HepG2 (cell line): ENCODE measurements around the gene SERPINA3. TPM values are rescaled to one million over a fixed set of nuclear protein-coding genes. Genes with fewer than 3 reads are reported as not detected.
A peak's percentile ranks its signal among the peaks of the same experiment; 100 is the strongest.

Source experiments
- BCLAF1 ChIP-seq: fragments of 450-650 bp; IDR thresholded peaks from 2 replicates; pipeline ENCODE4 v1.6.1; 2017; ENCODE audit warnings: mild to moderate bottlenecking
- DNMT1 ChIP-seq: sonication (generic); formaldehyde crosslinking; IDR thresholded peaks from 2 replicates; pipeline ENCODE4 v1.5.1; 2020; ENCODE audit warnings: mild to moderate bottlenecking, missing genetic modification reagents
- HCFC1 ChIP-seq: fragments of 150-350 bp; IDR thresholded peaks from 2 replicates; pipeline ENCODE4 v1.6.1; 2014; ENCODE audit warnings: low read depth, low read length
- HOMEZ ChIP-seq: IDR thresholded peaks from 2 replicates; pipeline ENCODE4 v1.6.1; 2016; ENCODE audit warnings: low read depth
- POLR2A ChIP-seq, 2 experiments: IDR thresholded peaks; 2 replicates each; pipeline ENCODE4 v1.6.1; 2011; ENCODE audit warnings: low read depth in 2 of 2, low read length in 2 of 2, mild to moderate bottlenecking in 1 of 2, moderate library complexity in 1 of 2; ENCODE audit not compliant: insufficient read depth in 1 of 2
- PPARG ChIP-seq: conservative IDR thresholded peaks from 2 replicates; pipeline ENCODE4 v1.6.1; 2016; ENCODE audit warnings: missing biosample characterization, missing genetic modification reagents
- RNF219 ChIP-seq: sonication (generic); formaldehyde crosslinking; IDR thresholded peaks from 2 replicates; pipeline ENCODE4 v1.5.0; 2020; ENCODE audit warnings: mild to moderate bottlenecking, missing genetic modification reagents
- SMARCC2 ChIP-seq: fragments of 450-650 bp; IDR thresholded peaks from 2 replicates; pipeline ENCODE4 v1.6.1; 2017; ENCODE audit warnings: antibody characterized with exemption, mild to moderate bottlenecking
- TBX3 ChIP-seq: fragments of 450-650 bp; IDR thresholded peaks from 2 replicates; pipeline ENCODE4 v1.6.1; 2017; ENCODE audit warnings: antibody characterized with exemption, mild to moderate bottlenecking, inconsistent platforms, borderline replicate concordance
- TFDP1 ChIP-seq: IDR thresholded peaks from 2 replicates; pipeline ENCODE4 v1.6.1; 2016; ENCODE audit warnings: missing compliant biosample characterization, missing genetic modification reagents, borderline replicate concordance
- TOPORS ChIP-seq: sonication (generic); formaldehyde crosslinking; IDR thresholded peaks from 2 replicates; pipeline ENCODE4 v1.8.0; 2023; ENCODE audit warnings: mild to moderate bottlenecking, missing genetic modification reagents
- UBTF ChIP-seq: sonication (generic); formaldehyde crosslinking; IDR thresholded peaks from 2 replicates; pipeline ENCODE4 v1.4.0; 2020; ENCODE audit warnings: mild to moderate bottlenecking, missing genetic modification reagents
- ZNF335 ChIP-seq: sonication (generic); formaldehyde crosslinking; IDR thresholded peaks from 2 replicates; pipeline ENCODE4 v1.4.0; 2020; ENCODE audit warnings: missing genetic modification reagents
- ZNF710 ChIP-seq: sonication (generic); formaldehyde crosslinking; IDR thresholded peaks from 2 replicates; pipeline ENCODE4 v1.5.0; 2020; ENCODE audit warnings: mild to moderate bottlenecking, missing genetic modification reagents, borderline replicate concordance
- polyA plus RNA-seq, 8 experiments: library from polyadenylated mRNA; depleted of rRNA in 3 of 8; stranded (reverse) in 7 of 8; unstranded in 1 of 8; fragments of >200 nt; fragmentation: Illumina TruSeq in 4 of 8; extraction: Trizol in 4 of 8; gene quantifications; 2 replicates each; pipeline versions ENCODE4 v1.2.1 to v1.2.3, GENCODE V29; 2011 to 2016; ENCODE audit warnings: low read depth in 4 of 8, missing spikeins in 1 of 8, mixed read lengths in 1 of 8; ENCODE audit not compliant: insufficient read depth in 1 of 8
- total RNA-seq, 5 experiments: library from RNA; depleted of rRNA; stranded (reverse); fragments of >200 nt; fragmentation: Illumina TruSeq; extraction: Trizol; gene quantifications; 2 replicates each; pipeline ENCODE4 v1.2.3, GENCODE V29; 2016; ENCODE audit warnings: low read depth in 1 of 5

The SERPINA3 gene
- total and polyA plus RNA-seq, 2 of the 13 experiments (the other 11 are each of a cell fraction or from before 2014, with no cell fraction given) = 825 to 2,200 TPM

GRCh38 chr14:94654071-94654861 lies 42.1 kb downstream of the SERPINA3 start (continued):
- TF ChIP-seq RNF219 (CRISPR knock-in tag) = no peak
- no peak for TF ChIP-seq TOPORS (CRISPR knock-in tag)
- 0 out of 2 replicates have a peak, but pooled peaks have one; percentile 15 for TF ChIP-seq ZNF710 (CRISPR knock-in tag)
- no peak for TF ChIP-seq POLR2A (IDR thresholded peaks at IDR 0.05; ENCODE audit: insufficient read depth in 1 of 2, low read depth in 2 of 2, low read length in 2 of 2)
- no peak for TF ChIP-seq PPARG
- TF ChIP-seq HCFC1 = no peak
- TF ChIP-seq UBTF (CRISPR knock-in tag) = peak; percentile 40; the same call in 1 of the 2 replicates
- no peak for TF ChIP-seq BCLAF1
- no peak for TF ChIP-seq HOMEZ
- no peak for TF ChIP-seq TFDP1
- no peak for TF ChIP-seq TBX3
- TF ChIP-seq DNMT1 (CRISPR knock-in tag) = no peak
- TF ChIP-seq ZNF335 (CRISPR knock-in tag) = 0 out of 2 replicates have a peak, but pooled peaks have one; percentile 64
- no peak for TF ChIP-seq SMARCC2
